COLO668 (cell line): ENCODE results near the gene ARMC2.

Source experiments
- DNase-seq: peaks from one replicate; lab custom pipeline; 2025; ENCODE audit not compliant: unreplicated experiment; lab: John Stamatoyannopoulos, UW

ARMC2 gene

GRCh38 chr6:109009962-109010704 is 161.9 kb downstream of the ARMC2 start:
- no peak for DNase-seq

DNA sequence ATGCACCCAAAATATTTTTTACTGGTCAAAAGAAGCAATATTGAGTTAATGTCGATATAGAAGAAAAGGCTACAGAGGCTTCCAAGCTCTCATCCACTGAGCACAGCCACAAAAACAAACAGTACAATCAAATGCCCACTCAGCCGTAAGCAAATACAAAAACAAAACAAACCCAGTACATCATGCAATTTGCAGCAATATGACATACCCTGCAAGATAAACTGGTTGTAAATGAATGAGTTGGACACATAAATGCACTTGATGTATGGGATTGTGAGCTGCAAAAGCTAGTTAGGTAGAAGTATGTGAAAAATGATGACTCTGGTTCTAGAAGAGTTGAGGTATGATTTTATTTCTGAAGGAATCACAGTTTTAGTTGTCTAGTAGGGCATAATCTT is 162.5 kb downstream of the ARMC2 start:
- no peak for DNase-seq

- no peak for DNase-seq
Measured at GRCh38 chr6:109013656-109014305, 165.6 kb downstream of the ARMC2 start.

DNA sequence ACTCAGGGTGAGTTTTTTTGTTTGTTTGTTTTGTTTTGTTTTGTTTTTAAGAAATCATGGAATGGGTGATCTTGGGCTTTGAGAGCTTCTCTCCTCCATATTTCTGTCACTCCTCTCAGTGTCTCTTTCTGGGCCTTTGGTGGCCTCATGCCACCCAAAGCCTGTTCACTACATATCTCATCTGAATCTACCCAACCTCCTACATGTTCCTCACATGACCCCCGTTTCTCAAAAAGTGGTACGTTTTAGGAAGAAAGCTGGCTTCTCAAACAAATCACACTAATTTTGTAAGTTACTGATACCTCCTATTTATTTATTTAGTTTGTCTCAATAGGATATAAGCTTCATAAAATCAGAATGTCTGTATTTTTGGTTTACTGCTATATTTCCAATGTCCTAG is 166.4 kb downstream of the ARMC2 start:
- no peak for DNase-seq

DNA sequence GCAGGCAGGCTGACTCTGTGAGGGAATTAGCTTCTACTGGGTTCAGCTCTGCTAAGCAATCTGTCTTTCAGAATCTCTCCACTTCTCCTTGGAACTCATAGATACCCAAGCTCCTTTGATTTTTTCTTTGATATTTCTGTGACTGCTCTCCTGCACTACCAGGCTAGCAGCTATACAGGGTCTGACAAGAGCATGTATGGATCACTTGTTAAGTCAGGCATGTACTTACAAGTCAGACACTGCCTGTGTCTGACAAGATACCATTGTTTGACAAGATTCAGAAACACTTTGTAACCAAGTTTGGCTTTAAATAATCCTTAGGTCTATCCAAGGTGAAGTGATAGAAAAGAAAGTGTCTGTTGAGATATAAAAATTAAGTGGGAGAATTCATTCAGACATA is 167.0 kb downstream of the ARMC2 start:
- no peak for DNase-seq

- no peak for DNase-seq
Measured at GRCh38 chr6:109019911-109020310, 171.7 kb downstream of the ARMC2 start.

DNA sequence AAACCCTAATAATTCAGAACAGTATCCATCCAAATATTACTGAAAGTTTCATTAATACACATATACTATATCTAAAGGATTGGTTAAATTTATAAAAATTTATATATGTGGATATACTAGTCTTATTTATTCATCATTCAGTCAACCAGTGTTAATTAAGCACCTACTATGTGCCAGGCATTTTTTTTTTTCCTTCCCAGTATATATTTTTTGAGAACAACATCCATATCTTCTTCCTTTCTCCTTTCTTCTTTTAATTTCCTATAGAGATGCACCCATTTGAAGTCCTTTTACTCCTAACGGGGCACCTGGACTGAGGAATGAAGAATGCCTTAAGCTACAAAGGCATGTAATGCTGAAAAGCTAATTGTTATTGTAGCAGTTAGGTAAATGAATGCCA is 173.6 kb downstream of the ARMC2 start:
- DNase-seq = no peak

DNA sequence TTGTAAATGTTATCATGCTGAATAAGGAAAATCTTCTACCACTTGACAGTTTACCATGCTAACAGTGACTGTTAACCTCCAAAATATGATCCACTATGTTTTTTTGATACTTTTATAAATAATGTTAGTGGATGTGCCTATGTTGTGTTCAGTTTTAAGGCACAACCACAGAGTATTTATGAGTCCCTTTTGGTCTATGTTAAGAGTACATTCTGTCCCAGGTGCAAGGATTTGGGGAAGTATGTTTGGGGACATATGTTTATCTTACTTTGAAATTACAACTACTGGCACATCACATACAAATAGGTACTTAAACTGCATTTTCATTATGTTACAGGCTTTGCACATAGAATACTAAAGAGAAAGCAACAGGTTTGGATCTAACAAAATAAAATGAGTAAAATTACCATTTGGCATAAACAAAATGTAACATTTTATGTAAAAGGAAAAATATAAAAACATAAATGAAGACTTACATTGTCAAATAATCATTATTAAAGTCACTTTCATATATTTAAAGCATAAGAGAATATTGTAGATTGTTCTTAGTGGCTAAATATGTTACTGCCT is 175.2 kb downstream of the ARMC2 start:
- no peak for DNase-seq
